ENCODE data around the gene BANP. TPM values are rescaled to one million over a fixed set of nuclear protein-coding genes. Genes with fewer than 3 reads are reported as not detected.

The BANP gene
- total RNA-seq, 2 experiments from 2014 or later, result 35.1 to 38.6 TPM

DNA sequence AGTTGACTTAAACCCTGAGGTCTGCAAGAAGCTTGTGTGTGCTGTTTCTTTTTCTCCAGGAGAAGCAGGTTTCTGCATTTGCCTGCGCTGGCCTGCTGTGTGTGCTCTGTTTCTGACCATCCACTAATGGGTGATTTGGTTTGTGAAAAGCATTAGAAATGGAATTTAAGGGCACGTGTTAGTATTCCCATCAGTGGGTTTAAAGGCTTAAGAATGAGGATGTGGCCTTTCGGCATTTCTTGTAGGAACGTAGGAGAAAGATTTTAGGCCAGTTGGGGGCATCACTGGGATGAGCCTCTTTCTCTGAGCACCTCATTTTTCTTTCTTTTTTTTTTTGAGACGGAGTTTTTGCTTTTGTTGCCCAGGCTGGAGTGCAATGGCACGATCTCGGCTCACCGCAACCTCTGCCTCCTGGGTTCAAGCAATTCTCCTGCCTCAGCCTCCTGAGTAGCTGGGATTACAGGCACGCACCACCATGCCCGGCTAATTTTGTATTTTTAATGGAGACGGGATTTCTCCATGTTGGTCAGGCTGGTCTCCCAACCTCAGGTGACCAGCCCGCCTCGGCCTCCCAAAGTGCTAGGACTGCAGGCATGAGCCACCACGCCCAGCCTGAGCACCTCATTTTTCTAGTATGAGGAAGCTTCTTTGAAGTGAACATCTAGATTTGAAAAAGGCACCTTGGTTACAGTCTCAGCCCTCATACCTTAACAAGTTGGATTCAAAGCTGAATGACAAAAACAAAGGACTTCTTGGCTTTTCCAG, 110.3 kb downstream of the BANP start:
- Mint-ChIP-seq H3K4me1 (ENCODE audit: low read depth) (no peaks in the 10 kb centered on the region), H3K27me3 (ENCODE audit: low read depth) (no peaks in the 10 kb centered on the region), H3K4me3 (no peak overlapping the region), H3K9me3 (no peaks in the 10 kb centered on the region), H3K27ac (no peak overlapping the region), H3K36me3 (ENCODE audit: low read depth) (peaks cover 3% of the 10 kb centered on the region)
- DNase-seq, result no peak
- intact Hi-C loops (cut with micrococcal nuclease), result no loop called here
- CTCF ChIA-PET, result no interaction called here

DNA sequence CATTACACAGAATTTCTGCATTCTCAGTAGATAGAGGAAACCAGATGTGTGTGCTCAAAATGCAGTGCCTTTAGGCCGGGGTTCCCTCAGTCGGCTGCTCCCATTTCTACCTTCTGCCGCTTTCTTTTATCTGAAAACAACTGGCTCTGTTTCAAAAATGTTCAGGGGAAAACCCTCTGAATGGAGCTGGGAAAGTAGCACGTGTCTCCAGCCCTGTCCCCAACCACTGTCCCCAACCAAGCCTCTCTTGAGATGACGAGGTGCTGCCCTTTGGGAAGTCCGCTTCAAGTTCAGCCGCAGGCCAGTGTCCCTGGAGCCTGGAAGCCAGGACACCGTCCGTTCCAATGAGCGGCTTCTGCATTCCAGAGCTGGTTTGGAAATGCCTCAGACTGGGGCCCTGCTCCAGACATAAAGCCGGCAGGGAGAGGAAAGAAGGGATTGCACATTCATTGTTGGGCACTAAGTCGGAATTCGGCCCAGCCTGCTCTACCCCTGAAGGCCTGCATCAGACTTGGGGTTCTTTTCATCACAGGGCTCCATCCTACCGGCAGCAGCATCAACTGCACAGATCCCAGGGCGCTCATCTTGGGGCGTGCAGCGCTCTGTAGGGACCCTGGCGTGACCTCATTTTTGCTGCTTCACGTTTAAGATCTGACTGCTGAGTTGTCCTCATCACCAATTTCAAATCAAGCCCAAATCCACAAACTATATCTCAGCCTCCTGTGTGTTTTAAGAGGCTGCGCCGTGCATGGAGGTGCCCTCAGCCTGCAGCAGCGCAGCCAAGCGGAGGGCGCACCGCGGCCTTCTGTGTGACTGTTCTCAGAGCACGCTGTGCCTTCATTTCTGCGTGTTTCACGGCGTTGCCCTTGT, 111.3 kb downstream of the BANP start:
- CTCF ChIA-PET, result no interaction called here

DNA sequence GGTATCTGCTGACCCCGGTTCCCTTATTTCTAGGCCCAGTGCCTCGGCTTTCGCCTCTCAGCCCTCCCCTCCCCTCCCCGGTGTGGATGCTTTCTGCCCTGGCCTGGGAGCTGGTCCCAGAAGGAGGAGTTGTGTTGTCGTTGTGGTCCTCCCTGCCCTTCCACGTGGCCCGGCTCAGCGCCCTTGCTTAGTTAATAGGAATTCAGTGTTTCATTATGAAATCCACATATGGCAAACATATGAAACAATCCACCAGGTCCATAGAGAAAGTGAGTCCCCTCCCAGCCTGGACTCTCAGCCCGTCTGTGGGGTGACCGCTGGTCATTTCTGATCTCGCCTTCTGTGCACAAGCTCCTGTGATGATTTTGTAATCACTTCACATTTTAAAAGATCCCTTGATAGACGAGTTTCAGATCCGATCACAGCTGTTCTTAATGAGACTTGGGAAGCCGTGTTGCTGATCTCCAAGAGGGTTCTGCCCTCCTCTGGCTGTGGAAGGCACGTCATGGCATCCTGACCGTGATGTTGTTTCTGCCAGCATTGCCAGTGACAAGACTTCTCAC, 112.1 kb downstream of the BANP start:
- intact Hi-C loops (cut with micrococcal nuclease), result no loop called here
- peaks cover 3% of the 10 kb centered on the region for H3K36me3 Mint-ChIP-seq (ENCODE audit: low read depth)
- peak overlapping the region; percentile 75 for H3K27ac Mint-ChIP-seq
- no peaks in the 10 kb centered on the region for H3K27me3 Mint-ChIP-seq (ENCODE audit: low read depth)
- CTCF ChIA-PET, result no interaction called here
- DNase-seq, result no peak
- no peaks in the 10 kb centered on the region for H3K9me3 Mint-ChIP-seq
- no peaks in the 10 kb centered on the region for H3K4me1 Mint-ChIP-seq (ENCODE audit: low read depth)
- no peak overlapping the region for H3K4me3 Mint-ChIP-seq

More for the DNA sequence above, 111.3 kb downstream of the BANP start:
- no peak for DNase-seq
- H3K36me3 Mint-ChIP-seq (ENCODE audit: low read depth), result peaks cover 3% of the 10 kb centered on the region
- H3K9me3 Mint-ChIP-seq, result no peaks in the 10 kb centered on the region
- H3K4me3 Mint-ChIP-seq, result no peak overlapping the region
- intact Hi-C loops (cut with micrococcal nuclease), result no loop called here
- no peaks in the 10 kb centered on the region for H3K27me3 Mint-ChIP-seq (ENCODE audit: low read depth)
- H3K27ac Mint-ChIP-seq, result no peak overlapping the region
- H3K4me1 Mint-ChIP-seq (ENCODE audit: low read depth), result no peaks in the 10 kb centered on the region

DNA sequence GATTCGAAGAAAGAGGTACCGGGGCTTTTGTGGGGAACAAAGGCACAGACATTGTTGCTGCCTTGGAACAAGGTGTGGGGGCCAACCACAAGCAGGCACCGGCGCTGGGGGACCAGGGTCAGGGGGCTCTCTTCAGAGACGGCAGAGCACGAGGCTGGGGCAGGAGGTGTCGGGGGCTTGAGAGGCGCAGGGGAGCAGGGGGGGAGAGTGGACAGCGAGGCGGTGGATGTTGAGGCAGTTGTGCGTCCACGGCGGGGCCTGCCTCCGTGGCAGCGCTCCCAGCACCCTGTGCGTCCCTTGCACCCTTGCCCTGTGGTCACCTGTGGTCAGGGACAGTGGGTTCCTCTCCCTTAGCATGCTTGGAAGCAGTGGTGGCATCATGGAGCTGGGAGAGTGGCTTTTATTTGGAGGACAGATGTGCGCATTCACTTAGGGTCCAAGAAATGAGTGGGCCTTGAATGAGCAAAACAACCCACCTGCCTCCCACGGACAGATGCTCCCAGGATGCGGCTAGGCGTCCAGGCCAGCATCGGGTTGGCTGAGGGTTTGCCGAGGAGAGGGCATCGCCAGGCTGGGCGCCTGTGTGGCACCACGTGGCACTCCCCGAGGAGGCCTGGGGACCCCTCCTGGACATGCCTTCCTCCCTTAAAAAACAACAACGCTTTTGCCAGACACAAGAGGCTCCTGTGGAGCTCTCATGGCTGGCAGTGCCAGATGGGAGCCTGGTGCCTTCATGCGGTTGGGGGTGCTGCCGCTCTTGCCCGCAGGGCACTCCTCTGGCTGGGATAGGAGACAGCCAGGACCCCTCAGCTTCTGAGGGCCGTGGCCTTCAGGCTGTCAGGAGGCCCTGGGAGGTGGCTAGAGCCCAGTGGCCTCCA, 113.0 kb downstream of the BANP start:
- intact Hi-C loops (cut with micrococcal nuclease), result no loop called here
- Mint-ChIP-seq H3K27ac (no peak overlapping the region), H3K9me3 (no peaks in the 10 kb centered on the region), H3K4me1 (ENCODE audit: low read depth) (no peaks in the 10 kb centered on the region), H3K36me3 (ENCODE audit: low read depth) (peaks cover 3% of the 10 kb centered on the region), H3K27me3 (ENCODE audit: low read depth) (no peaks in the 10 kb centered on the region), H3K4me3 (no peak overlapping the region)
- CTCF ChIA-PET, result interaction anchor here (0.6 kb wide), 1 partner anchor 193 kb away, joined by 3 read pairs; no protein-coding TSS in a partner anchor
- DNase-seq, result no peak

DNA sequence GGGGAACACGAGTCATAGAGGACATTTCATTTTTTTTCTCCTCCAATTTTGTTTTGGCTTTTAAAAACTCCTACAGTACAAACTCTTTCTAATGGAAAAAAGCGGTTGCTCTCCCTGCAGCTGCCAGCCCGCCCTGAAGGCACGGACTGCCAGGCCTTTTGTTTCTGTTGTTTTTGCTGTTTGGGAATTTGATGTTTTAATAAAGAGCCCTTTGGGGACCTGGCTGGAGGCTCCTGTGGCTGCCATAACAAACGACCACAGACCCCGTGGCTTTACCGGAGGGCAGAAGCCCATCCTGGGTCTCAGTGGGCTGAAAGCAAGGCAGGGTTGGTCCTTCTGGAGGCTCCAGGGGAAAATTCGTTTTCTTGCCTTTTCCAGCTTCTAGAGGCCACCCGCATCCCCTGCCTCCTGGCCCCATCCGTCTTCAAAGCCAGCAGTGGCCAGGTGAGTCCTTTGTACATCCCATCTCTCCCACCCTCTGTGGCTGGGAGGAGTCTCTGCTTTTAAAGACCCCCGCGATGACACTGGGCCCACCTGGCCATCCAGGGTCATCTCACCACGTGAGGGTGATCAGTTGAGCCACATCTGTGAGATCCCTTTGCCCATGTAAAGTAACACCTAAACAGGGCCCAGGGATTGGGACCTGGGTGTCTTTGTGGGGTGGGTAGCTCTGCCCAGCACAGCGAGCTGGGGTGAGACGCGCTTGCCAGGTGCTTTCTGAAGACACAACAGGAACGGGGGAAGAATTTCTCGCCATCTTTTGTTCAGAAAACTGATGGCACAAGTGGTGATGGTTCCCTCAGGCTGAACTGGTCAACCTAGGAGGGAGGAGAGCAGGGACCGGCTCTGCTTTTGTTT, 113.9 kb downstream of the BANP start:
- H3K27me3 Mint-ChIP-seq (ENCODE audit: low read depth), result no peaks in the 10 kb centered on the region
- intact Hi-C loops (cut with micrococcal nuclease), result no loop called here
- H3K4me3 Mint-ChIP-seq, result no peak overlapping the region
- DNase-seq, result no peak
- H3K9me3 Mint-ChIP-seq, result no peaks in the 10 kb centered on the region
- H3K36me3 Mint-ChIP-seq (ENCODE audit: low read depth), result peaks cover 6% of the 10 kb centered on the region
- H3K4me1 Mint-ChIP-seq (ENCODE audit: low read depth), result no peaks in the 10 kb centered on the region
- CTCF ChIA-PET, result interaction anchor here (0.6 kb wide), 1 partner anchor 194 kb away, joined by 3 read pairs; no protein-coding TSS in a partner anchor
- no peak overlapping the region for H3K27ac Mint-ChIP-seq

DNA sequence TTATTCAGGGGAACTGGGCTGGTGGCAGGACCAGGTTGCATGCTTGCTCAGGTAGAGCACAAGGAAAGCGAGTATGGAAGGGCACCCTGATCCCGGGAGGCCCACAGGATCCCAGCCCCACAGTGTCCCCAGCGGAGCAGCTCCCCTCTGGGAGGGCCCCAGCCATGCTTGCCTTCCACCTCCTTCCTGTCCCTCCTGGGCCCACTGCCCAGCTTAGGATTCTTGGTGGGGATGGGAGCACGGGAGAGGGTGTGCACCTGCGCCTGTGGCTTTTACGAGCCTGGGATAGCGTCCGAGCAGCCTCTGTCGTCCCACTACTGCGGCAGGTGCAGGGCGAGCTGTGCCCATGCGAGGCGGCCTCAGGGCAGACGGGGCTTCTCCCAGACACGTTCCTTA, 114.5 kb downstream of the BANP start:
- peaks cover 6% of the 10 kb centered on the region for H3K36me3 Mint-ChIP-seq (ENCODE audit: low read depth)
- DNase-seq, result no peak
- CTCF ChIA-PET, result no interaction called here
- H3K4me1 Mint-ChIP-seq (ENCODE audit: low read depth), result no peaks in the 10 kb centered on the region
- no peak overlapping the region for H3K27ac Mint-ChIP-seq
- H3K4me3 Mint-ChIP-seq, result no peak overlapping the region
- intact Hi-C loops (cut with micrococcal nuclease), result no loop called here
- H3K9me3 Mint-ChIP-seq, result no peaks in the 10 kb centered on the region
- no peaks in the 10 kb centered on the region for H3K27me3 Mint-ChIP-seq (ENCODE audit: low read depth)

DNA sequence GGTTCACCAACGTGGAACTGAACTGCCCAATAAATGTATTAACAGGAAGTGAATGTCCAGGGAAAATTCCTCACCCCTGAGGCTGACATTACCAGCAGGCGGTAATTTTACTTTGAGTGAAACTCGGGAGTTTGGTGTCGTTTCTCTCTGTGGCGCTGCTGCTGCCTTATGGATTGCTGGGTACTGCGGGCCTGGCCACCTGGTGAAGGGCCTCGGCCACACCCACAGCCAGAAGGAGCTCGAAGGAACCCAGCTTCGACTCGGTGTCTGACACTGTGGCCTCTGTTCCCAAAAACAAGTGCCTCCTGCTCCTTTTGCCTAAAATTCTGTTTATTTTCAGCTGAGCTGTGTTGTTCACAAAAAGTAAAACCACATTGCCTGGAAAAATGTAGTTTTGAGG, 115.0 kb downstream of the BANP start:
- intact Hi-C loops (cut with micrococcal nuclease), result no loop called here
- DNase-seq, result no peak
- Mint-ChIP-seq H3K27me3 (ENCODE audit: low read depth) (no peaks in the 10 kb centered on the region), H3K4me3 (no peak overlapping the region), H3K9me3 (no peaks in the 10 kb centered on the region), H3K27ac (no peak overlapping the region), H3K36me3 (ENCODE audit: low read depth) (peaks cover 6% of the 10 kb centered on the region), H3K4me1 (ENCODE audit: low read depth) (no peaks in the 10 kb centered on the region)
- CTCF ChIA-PET, result no interaction called here

DNA sequence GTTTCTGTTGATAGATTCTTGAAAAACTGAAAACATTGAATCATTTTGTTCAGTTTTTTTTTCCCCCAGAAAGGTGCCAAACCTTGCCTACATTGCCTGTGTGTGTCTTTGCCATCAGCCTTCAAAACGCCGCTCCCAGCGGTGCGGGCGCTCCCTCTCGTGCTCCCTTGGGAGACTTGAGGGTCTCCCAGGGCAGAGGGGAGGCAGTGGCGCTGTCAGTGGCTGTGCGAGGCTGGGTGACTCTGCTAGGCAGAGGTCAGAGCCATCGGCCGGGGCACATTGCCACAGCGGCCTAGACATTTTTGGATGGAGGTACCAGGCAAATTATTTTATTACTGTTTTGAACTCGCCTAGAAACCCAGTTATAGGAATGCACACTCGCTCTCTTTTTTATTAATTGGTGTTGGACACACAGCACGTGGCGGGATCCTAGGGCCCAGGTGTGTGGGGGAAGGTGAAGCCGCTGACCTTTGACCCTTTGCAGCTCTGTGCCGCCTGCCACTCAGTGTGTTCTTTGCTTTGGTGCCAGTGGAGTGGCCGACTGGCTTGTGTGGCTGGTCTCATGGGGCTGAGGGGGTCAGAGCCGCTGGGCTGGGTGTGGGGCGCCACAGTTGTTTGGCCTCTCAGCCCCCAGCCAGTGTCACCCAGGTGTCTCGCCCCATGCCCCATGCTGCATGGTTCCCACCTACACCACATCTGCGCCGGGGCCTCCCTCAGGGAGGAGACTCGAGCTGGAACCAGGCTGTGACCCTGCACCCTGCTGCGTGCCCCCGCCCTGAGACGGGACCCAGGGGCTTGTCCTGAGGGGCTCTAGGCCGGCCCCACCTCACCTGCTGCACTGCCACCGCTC, 115.7 kb downstream of the BANP start:
- no peak for DNase-seq
- no peak overlapping the region for H3K27ac Mint-ChIP-seq
- CTCF ChIA-PET, result no interaction called here
- no peak overlapping the region for H3K4me3 Mint-ChIP-seq
- no peaks in the 10 kb centered on the region for H3K27me3 Mint-ChIP-seq (ENCODE audit: low read depth)
- peaks cover 6% of the 10 kb centered on the region for H3K36me3 Mint-ChIP-seq (ENCODE audit: low read depth)
- no peaks in the 10 kb centered on the region for H3K9me3 Mint-ChIP-seq
- no peaks in the 10 kb centered on the region for H3K4me1 Mint-ChIP-seq (ENCODE audit: low read depth)
- intact Hi-C loops (cut with micrococcal nuclease), result no loop called here

DNA sequence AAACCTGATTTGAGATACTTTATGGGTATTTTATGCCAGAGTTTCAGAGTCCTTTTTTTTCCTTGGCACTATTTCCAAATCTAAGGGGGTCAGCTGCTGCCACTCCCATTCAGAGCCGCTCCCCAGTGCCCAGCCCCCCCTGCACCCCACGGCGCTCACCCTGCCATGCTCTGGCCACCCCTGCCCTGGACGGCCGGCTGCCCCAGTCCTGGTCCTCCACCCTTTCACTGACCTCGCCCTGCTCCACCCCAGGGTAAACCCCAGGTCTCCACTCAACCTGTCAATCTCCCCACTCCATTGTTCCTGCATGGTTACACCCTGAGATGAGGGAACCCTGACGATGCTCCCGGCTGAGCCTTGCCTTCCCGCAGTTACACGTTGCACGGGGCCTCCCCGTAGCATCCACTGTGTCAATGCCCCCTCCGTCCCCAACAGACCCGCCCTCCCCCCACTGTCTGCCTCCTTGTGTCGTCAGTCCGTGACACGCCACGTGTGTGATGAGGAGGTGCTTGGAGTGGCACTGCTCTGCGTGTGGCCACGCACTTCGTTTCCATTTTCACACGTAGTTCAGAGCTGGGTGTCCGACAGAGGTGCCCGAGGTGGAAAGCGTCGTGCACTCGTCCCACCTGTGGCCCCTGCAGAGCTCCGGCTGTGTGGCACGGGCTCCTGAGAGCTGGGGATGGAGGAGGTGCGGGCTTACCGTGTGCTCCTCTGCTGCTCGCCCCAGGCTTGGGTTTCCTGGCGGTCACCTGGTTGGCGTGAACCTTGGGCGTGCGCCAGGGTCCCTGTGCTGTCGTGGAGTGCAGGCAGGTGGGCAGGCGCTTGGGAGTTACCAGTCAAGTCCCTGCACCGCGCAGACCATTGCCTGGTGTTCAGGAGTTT, 116.5 kb downstream of the BANP start:
- H3K4me3 Mint-ChIP-seq, result no peak overlapping the region
- no peak for DNase-seq
- no peak overlapping the region for H3K27ac Mint-ChIP-seq
- H3K36me3 Mint-ChIP-seq (ENCODE audit: low read depth), result peaks cover 6% of the 10 kb centered on the region
- no peaks in the 10 kb centered on the region for H3K4me1 Mint-ChIP-seq (ENCODE audit: low read depth)
- H3K9me3 Mint-ChIP-seq, result no peaks in the 10 kb centered on the region
- CTCF ChIA-PET, result no interaction called here
- intact Hi-C loops (cut with micrococcal nuclease), result no loop called here
- no peaks in the 10 kb centered on the region for H3K27me3 Mint-ChIP-seq (ENCODE audit: low read depth)
